NT2/D1 (cell line): Measurements from ENCODE around the gene TBX2.

Experiments
- DNase-seq: peaks from one replicate; pipeline ENCODE4 v3.0.0-alpha.2; 2011; ENCODE audit warnings: low read depth, low spot score
- H3K27me3 ChIP-seq: 2 replicates; pipeline ENCODE4 v1.6.0; 2011; ENCODE audit warnings: mild to moderate bottlenecking; ENCODE audit not compliant: insufficient read length, insufficient read depth
- H3K36me3 ChIP-seq: 2 replicates; pipeline ENCODE4 v1.6.1; 2011; ENCODE audit warnings: mild to moderate bottlenecking, low read length, mixed read lengths; ENCODE audit not compliant: insufficient read depth, insufficient read length
- H3K4me1 ChIP-seq: 2 replicates; pipeline ENCODE4 v1.5.1; 2011; ENCODE audit not compliant: insufficient read depth, insufficient read length
- H3K4me3 ChIP-seq: 2 replicates; pipeline ENCODE4 v1.5.1; 2011; ENCODE audit warnings: low read depth; ENCODE audit not compliant: insufficient read length
- H3K9ac ChIP-seq: 2 replicates; pipeline ENCODE4 v1.6.0; 2011; ENCODE audit warnings: low read depth; ENCODE audit not compliant: insufficient read length
- H3K9me3 ChIP-seq: 2 replicates; pipeline ENCODE4 v1.5.1; 2011; ENCODE audit warnings: mild to moderate bottlenecking, low read length; ENCODE audit not compliant: insufficient read depth
- SUZ12 ChIP-seq: IDR thresholded peaks from 2 replicates; pipeline ENCODE4 v1.6.1; 2011; ENCODE audit not compliant: insufficient read length, insufficient read depth; ENCODE audit errors: extremely low read depth
- YY1 ChIP-seq: IDR thresholded peaks from 2 replicates; pipeline ENCODE4 v1.6.1; 2011; ENCODE audit not compliant: insufficient read length, insufficient read depth
- ZNF274 ChIP-seq: IDR thresholded peaks from 2 replicates; pipeline ENCODE4 v1.6.1; 2011; ENCODE audit warnings: mild to moderate bottlenecking, low read depth, low read length

Gene TBX2

GRCh38 chr17:61382796-61383688 is 16.6 kb upstream of the TBX2 start:
- no peak for DNase-seq
- no peak for TF ChIP-seq YY1
- TF ChIP-seq ZNF274, result no peak
- TF ChIP-seq SUZ12, result no peak
- Histone ChIP-seq H3K36me3 (no peaks in the 10 kb centered on the region), H3K4me1 (peaks cover 7% of the 10 kb centered on the region), H3K27me3 (no peaks in the 10 kb centered on the region), H3K9ac (no peak overlapping the region), H3K4me3 (no peak overlapping the region), H3K9me3 (no peaks in the 10 kb centered on the region)

GRCh38 chr17:61383689-61384201 is 15.9 kb upstream of the TBX2 start:
- no peaks in the 10 kb centered on the region for H3K27me3 ChIP-seq
- no peak overlapping the region for H3K4me3 ChIP-seq
- H3K9me3 ChIP-seq, result no peaks in the 10 kb centered on the region
- H3K9ac ChIP-seq, result no peak overlapping the region
- TF ChIP-seq ZNF274 (no peak), YY1 (no peak), SUZ12 (no peak)
- H3K36me3 ChIP-seq, result no peaks in the 10 kb centered on the region
- DNase-seq, result no peak
- peaks cover 5% of the 10 kb centered on the region for H3K4me1 ChIP-seq

- TF ChIP-seq YY1 (no peak), SUZ12 (no peak), ZNF274 (no peak)
- peaks cover 5% of the 10 kb centered on the region for H3K4me1 ChIP-seq
- H3K9ac ChIP-seq, result no peak overlapping the region
- no peak overlapping the region for H3K4me3 ChIP-seq
- no peaks in the 10 kb centered on the region for H3K9me3 ChIP-seq
- no peak for DNase-seq
- peaks cover 1% of the 10 kb centered on the region for H3K27me3 ChIP-seq
- H3K36me3 ChIP-seq, result no peaks in the 10 kb centered on the region
These were observed 15.3 kb upstream of the TBX2 start for GRCh38 chr17:61384354-61384691.

- H3K27me3 ChIP-seq, result peaks cover 8% of the 10 kb centered on the region
- H3K4me1 ChIP-seq, result peaks cover 5% of the 10 kb centered on the region
- H3K36me3 ChIP-seq, result no peaks in the 10 kb centered on the region
- H3K9me3 ChIP-seq, result no peaks in the 10 kb centered on the region
- H3K4me3 ChIP-seq, result no peak overlapping the region
- H3K9ac ChIP-seq, result no peak overlapping the region
- no peak for TF ChIP-seq YY1
- TF ChIP-seq ZNF274, result no peak
- TF ChIP-seq SUZ12, result no peak
- DNase-seq, result no peak
These were observed 14.7 kb upstream of the TBX2 start for GRCh38 chr17:61384692-61385576.

- H3K4me3 ChIP-seq, result no peak overlapping the region
- H3K9ac ChIP-seq, result no peak overlapping the region
- no peak for DNase-seq
- no peak for TF ChIP-seq SUZ12
- TF ChIP-seq YY1, result no peak
- TF ChIP-seq ZNF274, result no peak
- H3K9me3 ChIP-seq, result no peaks in the 10 kb centered on the region
- H3K4me1 ChIP-seq, result peaks cover 8% of the 10 kb centered on the region
- peaks cover 10% of the 10 kb centered on the region for H3K27me3 ChIP-seq
- no peaks in the 10 kb centered on the region for H3K36me3 ChIP-seq
These were observed 13.9 kb upstream of the TBX2 start for GRCh38 chr17:61385577-61386236.

- no peak for DNase-seq
- Histone ChIP-seq H3K36me3 (no peaks in the 10 kb centered on the region), H3K4me1 (peaks cover 8% of the 10 kb centered on the region), H3K9ac (no peak overlapping the region), H3K27me3 (peaks cover 10% of the 10 kb centered on the region), H3K9me3 (no peaks in the 10 kb centered on the region), H3K4me3 (no peak overlapping the region)
- no peak for TF ChIP-seq YY1
- no peak for TF ChIP-seq SUZ12
- no peak for TF ChIP-seq ZNF274
These were observed 13.4 kb upstream of the TBX2 start for GRCh38 chr17:61386251-61386650.

GRCh38 chr17:61387011-61387410 is 12.6 kb upstream of the TBX2 start:
- Histone ChIP-seq H3K9me3 (no peaks in the 10 kb centered on the region), H3K27me3 (peaks cover 17% of the 10 kb centered on the region), H3K4me1 (peaks cover 8% of the 10 kb centered on the region), H3K4me3 (no peak overlapping the region), H3K9ac (no peak overlapping the region), H3K36me3 (no peaks in the 10 kb centered on the region)
- no peak for TF ChIP-seq SUZ12
- TF ChIP-seq ZNF274, result no peak
- TF ChIP-seq YY1, result no peak
- no peak for DNase-seq
